LoVo (cell line): ENCODE data around the gene ANKRD16.
"Not testable (repeated sequence)": the region's sequence is repeated elsewhere in the genome, so short reads cannot be mapped to it uniquely, and the experiment has no call there.

Experiments
- DNase-seq: peaks from one replicate; pipeline ENCODE4 v3.0.0-alpha.2; 2016; ENCODE audit warnings: low spot score

Gene ANKRD16

GRCh38 chr10:5903563-5903962 is 13.9 kb upstream of the ANKRD16 start:
- DNase-seq: no peak

- DNase-seq: no peak
Measured at GRCh38 chr10:5902511-5903274, 13.0 kb upstream of the ANKRD16 start.

GRCh38 chr10:5900247-5900646 is 10.6 kb upstream of the ANKRD16 start:
- no peak for DNase-seq

GRCh38 chr10:5898163-5898562 is 8.5 kb upstream of the ANKRD16 start:
- DNase-seq: no peak

GRCh38 chr10:5897504-5897903 is 7.8 kb upstream of the ANKRD16 start:
- DNase-seq: no peak

DNA sequence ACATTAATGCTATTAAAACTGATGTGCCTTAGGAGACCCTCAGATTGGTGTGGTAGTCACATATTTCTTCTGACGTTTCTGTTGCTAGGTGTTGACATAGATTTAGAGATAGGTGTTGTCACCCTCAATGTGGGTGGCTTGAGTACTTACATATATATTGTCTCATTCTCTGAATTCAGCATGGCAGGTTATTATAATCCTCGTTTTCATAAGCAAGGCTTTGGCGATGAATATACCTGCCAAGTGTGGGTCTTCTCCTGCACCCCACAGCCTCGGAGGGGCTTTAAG is 7.3 kb upstream of the ANKRD16 start:
- DNase-seq: no peak

DNA sequence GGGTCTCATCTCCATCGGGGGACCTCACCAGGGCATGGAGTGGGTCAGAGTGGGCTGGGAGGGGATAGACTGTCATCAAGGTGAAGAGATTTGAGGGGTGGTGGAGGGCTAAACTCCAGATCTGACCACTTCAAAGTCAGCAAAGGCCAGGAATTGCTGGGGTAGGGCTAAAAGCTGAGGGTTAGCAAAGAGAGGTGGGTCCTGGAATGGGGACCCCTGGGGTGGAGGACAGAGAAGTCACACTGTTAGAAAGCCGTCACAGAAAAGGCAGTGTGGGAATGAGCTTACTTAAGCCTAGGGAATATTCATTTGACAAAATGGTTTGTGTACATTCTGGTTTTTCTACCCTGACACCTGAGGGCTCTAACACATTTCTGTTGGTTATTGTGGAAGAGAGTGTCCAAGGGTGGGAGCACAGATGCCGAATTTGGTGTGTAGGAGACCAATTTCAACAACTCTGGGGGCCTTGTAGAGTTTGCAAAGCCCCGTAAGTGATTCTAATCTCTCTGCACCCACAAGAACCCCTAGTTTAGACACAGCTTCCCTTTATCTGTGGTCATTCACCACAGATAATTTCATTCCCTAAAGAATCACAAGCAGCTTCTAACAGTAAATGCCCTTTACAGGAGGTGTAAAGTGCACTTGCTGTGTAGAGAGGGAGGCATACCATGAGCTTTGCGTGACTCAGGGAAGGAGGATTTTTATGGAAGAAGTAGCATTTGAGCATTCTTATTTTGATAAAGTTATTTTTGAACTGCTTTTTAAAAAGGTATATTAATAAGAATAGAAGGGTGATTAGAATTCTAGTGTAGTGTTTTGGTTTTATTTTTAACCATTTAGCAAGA is 6.7 kb upstream of the ANKRD16 start:
- no peak for DNase-seq

GRCh38 chr10:5895804-5896203 is 6.1 kb upstream of the ANKRD16 start:
- no peak for DNase-seq

DNA sequence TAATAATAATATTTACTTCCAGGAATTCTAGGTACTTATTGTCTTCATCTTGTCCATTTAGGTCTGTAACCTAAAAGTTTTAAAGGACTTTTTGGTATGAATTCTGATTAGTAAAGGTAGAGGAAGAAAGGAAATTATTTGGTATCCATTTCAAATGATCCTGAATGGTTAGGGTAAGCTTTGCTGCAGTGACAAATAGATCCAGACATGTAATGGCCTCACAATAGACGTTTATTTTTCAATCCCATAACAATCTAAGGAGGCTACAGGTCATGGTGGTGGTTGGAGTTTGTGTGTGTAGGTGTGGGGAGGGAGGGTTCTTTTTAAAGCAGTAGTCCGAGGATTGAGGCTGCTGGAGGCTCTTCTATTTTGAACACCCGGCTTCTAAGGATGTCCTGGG is 5.7 kb upstream of the ANKRD16 start:
- DNase-seq: no peak

- no peak for DNase-seq
Measured at GRCh38 chr10:5894873-5895272, 5.2 kb upstream of the ANKRD16 start.

DNA sequence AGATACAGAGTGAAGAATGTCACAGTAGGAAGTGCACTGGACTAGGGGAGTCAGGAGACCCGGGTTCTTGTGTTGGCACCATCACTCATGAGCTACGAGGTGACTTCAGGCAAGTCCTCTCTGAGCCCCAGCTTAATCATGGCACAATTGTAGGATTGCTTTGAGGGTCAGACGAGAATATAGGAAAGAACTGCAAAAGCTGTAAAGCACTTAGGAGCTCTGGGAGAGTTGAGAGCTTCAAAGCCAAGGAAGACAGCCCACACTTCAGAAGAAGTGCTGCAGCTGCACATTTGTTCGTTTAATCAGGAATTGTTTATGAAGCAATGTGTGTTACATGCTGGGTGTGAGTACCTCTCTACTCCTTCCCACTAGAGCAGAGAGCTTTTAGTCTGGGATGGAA is 4.7 kb upstream of the ANKRD16 start:
- DNase-seq: no peak

GRCh38 chr10:5893321-5893720 is 3.6 kb upstream of the ANKRD16 start:
- no peak for DNase-seq

DNA sequence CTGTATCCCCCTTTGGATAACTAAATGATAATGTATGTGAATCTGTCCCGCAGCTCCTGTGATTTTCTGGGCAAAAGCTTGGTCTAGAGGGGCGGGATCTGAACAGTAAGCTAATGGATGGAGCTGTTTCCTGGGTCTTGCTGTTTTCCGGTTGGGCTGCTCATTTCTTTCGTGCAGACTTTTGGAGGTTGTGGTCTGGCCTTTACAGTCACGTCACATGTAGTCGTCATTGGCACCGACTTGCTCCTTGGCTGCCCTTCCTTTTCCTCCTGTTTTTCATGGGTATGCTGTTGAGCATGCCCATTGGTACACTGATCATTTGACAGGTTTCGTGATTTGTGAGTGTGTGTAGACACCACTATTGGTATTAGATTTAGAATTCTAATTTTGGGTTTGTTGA is 2.3 kb upstream of the ANKRD16 start:
- no peak for DNase-seq

- no peak for DNase-seq
Measured at GRCh38 chr10:5891009-5891408, 1.3 kb upstream of the ANKRD16 start.

DNA sequence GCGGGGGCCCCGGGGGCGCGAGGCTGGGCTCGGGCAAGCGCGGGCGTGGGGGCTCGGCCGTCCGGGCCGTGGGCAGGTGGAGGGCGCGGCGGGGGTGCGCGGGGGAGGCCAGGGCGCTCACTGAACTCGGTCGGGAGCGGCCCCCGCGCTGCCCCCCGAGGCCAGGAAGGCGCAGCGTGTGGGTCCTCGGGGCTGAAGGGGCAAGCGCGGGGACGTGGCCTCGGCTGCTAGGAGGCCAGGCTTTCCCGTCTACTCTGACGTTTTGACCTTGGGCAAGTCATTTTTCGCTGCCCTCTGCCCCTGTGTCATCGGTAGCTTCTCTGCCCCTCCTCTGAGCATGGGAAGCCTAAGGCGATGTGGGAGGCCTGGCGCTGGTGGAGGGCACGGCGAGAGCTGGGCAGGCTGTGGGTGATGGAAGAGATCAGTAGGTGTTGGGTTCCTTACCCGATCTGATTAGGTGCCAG is 791 bp upstream of the ANKRD16 start:
- DNase-seq: peak; percentile 37

DNA sequence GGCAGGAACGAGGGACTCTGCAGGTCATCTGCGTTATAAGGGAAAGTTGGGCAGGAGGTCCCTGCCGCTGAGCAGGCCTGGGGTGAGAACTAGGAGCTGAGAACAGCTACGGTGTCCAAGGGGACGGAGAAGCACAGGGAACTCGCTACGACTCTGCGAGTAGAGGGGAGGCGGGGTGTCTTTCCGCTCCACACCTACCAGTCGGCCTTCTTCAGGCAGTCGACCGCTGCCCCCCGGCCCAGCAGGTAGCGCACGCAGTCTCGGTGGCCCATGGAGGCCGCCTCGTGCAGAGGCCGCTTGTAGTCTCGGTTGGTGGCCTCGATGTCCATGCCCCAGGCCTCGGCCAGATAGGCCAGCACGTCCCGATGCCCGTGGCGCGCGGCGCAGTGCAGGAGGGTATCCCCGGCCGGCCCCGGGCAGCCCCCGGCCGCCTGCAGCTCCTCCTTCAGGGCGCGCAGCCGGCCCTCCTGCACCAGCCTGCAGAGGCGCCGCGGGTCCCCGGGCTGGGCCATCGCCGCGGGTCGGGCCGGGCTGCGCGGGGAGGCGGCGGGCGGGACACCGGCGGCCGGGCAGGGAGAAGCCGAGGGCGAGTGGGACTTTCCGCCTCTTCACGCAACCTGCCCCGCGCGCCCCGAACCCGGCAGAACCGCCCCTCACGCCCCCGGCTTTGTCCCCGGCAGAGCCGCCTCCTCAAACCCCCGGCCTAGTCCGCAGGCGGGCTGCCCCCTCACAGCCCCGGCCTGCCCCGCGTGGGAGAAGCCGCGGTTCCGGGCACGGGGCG is 660 bp downstream of the ANKRD16 start:
- DNase-seq: peak; percentile 5

DNA sequence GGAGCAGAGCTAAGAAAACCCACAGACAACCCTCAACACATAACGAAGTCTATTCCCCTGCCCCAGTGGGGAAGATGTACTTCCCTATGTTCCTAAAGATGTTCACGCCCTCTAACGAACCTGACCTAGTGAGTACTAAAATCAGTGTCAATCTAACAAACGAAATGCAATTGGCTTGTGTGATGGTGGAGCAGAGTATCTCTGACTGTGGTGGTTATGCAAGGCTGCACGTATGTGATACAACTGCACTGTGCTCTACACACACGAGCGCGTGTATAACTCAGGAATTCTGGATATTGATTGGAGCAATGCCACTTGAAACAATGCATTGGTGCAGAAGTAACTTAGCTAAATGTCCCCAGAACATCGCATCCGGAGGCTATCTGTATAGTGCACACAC is 1.3 kb downstream of the ANKRD16 start:
- no peak for DNase-seq

GRCh38 chr10:5887641-5888040 is 2.1 kb downstream of the ANKRD16 start:
- no peak for DNase-seq

DNA sequence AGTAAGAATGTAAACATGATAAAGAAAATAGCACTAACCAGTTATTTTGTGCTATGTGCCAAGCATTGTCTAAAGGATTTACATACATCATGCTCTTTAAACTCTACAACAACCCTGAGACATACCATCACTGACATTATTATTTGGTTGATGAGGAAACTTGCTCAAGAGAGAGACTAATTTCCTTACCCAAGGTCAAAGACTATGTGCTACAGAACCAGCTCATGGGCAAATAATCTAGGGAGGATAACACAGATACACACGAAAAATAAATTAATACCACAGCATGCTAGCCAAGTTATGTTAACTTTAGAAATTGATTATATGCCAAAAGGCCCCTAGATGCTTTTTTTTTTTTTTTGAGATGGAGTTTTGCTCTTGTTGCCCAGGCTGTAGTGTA is 2.7 kb downstream of the ANKRD16 start:
- DNase-seq: no peak

- no peak for DNase-seq
Measured at GRCh38 chr10:5885619-5886018, 4.1 kb downstream of the ANKRD16 start.

DNA sequence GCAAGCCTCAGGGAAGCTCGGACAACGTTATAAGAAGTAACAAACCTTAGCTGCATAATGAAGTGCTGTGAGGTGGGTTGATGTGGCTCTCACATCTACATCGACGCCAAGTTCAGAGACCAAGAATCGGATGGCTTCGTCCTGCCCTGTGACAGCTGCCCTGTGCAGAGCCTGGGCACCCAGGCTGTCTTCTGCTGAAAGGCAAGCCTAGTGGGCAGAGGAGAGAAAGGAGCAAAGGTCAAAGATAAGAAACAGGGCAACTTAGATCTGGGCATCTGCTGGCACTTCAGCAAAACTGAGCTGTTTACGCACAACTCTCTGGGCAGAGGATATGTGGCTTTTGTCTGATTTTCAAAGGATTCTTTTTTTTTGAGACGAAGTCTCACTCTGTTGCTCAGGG is 6.7 kb downstream of the ANKRD16 start:
- DNase-seq: no peak

- not testable (repeated sequence) for DNase-seq
Measured at GRCh38 chr10:5877041-5877440, 12.7 kb downstream of the ANKRD16 start.
